Frontal cortex (tissue), 4 donors: Measurements from ENCODE around the gene AFF1. TPM values are rescaled to one million over a fixed set of nuclear protein-coding genes. Genes with fewer than 3 reads are reported as not detected.

Experiments
- DNase-seq, 2 donors: peaks; one replicate each; pipeline ENCODE4 v3.0.0; 2012; ENCODE audit warnings: low spot score in 2 of 2
- FAIRE-seq: peaks from 2 replicates; lab custom pipeline; 2012; peaks lifted over from hg19 to GRCh38; lab: Jason Lieb, UNC
- total RNA-seq: library from RNA; depleted of rRNA; stranded (reverse); fragments of >200 nt; gene quantifications from one replicate; pipeline ENCODE4 v1.2.3, GENCODE V29; 2014
- donor health status: control.
- donor health status: control.
- donor health status: control.

The AFF1 gene, protein sequence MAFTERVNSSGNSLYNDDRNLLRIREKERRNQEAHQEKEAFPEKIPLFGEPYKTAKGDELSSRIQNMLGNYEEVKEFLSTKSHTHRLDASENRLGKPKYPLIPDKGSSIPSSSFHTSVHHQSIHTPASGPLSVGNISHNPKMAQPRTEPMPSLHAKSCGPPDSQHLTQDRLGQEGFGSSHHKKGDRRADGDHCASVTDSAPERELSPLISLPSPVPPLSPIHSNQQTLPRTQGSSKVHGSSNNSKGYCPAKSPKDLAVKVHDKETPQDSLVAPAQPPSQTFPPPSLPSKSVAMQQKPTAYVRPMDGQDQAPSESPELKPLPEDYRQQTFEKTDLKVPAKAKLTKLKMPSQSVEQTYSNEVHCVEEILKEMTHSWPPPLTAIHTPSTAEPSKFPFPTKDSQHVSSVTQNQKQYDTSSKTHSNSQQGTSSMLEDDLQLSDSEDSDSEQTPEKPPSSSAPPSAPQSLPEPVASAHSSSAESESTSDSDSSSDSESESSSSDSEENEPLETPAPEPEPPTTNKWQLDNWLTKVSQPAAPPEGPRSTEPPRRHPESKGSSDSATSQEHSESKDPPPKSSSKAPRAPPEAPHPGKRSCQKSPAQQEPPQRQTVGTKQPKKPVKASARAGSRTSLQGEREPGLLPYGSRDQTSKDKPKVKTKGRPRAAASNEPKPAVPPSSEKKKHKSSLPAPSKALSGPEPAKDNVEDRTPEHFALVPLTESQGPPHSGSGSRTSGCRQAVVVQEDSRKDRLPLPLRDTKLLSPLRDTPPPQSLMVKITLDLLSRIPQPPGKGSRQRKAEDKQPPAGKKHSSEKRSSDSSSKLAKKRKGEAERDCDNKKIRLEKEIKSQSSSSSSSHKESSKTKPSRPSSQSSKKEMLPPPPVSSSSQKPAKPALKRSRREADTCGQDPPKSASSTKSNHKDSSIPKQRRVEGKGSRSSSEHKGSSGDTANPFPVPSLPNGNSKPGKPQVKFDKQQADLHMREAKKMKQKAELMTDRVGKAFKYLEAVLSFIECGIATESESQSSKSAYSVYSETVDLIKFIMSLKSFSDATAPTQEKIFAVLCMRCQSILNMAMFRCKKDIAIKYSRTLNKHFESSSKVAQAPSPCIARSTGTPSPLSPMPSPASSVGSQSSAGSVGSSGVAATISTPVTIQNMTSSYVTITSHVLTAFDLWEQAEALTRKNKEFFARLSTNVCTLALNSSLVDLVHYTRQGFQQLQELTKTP
- total RNA-seq, result 2.9 TPM

DNA sequence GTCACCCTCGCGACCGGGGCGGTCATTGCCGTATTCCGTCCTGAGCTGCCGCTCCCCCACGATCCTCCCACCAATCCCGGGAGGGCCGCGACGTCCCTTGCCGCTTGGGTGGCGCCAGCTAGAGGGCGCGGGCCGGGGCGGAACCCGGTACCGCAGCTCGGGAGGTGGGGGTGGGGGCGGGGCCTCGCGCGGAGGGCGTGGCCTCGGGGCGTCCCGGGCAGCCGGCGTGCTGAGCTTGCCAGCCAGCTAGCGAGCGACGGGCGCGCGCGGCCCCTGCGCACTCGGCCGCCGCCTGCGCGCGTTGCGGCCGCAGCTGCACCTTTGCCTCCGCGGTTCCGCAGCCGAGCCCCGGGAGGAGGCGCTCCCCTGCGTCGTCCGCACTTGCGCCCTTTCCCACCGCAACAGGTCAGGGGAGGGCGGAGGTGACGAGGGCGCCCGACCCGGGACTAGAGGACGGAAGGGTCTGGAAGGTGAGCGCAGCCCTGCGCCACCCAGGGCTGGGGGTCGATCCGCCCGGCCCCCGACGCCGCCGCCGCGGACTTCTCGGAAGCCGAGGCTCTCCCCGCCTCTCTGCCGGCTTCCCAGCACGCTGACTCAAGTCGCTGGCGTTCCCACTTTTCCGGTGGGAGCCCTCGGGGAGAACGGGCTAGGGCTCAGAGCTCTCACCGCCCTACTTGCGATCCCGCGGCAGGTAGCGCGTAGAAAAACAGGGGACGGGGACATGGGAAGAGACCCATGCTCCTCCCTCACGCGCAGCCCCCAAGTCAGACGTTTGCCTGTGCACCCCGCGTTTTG lies at the start of gene AFF1:
TSS of gene AFF1 (plus strand) at position 241 of the 795 bp plus-strand sequence. CDS start 13,523 bp downstream, outside the sequence.
- peak; percentile 95 to 96 for DNase-seq
- no peak for FAIRE-seq

DNA sequence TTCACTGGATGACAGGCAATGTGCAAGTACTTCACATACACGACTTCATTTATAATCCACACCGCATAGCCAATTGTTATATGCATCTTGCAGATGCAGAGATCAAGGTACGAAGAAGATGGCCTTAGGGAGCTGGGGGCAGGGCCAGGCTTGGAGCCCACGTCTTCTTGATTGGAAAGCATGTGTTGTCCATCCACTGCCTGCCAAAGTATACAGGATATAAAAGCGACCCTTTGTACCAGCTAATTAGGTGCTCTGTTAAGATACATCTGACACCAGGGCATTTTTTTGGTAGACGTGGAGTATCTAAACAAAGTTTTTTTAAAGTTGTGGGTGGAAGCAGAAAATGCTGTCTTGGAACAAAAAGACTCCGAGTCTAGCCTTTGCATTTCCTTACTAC lies 44.0 kb upstream of the AFF1 start:
- FAIRE-seq, result no peak

DNA sequence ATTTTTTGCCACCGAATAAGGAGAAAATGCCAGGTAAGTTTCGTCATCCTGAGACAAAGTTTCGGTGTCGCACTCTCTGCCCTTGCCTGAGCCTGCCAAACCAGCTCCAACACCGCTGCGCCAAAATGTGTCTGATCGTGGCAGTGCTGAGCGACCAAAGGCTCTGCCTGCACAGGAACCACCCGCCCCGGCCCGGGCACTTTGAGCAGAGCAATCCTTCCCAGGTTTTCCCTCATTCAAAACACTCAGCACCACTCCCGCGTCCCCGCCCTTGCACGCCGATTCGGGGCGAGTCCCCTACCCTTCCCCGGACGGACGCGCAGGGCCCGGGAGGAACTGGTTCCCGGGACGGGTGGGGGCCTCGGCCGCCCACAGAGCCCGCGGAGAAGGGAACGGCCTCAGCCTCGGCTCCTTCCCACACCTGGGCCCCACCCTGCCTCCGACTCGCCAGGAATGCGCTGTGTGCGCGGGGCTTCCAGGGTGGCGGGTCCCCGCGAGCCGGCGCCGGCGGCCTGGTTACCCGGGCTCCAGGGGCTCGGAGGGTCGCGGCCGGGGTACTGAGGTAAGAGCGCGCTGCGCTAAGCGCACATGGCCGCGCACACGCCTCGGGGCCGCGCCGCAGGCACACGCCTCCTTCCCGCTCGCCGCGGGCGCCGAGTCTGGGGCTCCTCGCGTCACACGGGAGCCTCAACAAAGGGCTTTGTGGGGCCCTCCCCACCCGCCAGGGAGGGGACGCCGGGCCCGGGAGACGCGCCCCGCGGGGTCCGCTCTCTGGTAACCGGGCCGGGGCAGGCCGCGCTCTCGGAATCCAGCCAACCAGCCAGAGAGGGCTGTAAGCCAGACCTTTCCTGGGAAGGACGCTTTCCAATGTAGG lies 42.8 kb upstream of the AFF1 start, which contains the start of gene C4orf36:
TSS of gene C4orf36 (minus strand) at position 661 of the 874 bp plus-strand sequence. CDS start 902 bp downstream, outside the sequence.
- DNase-seq, result peak; percentile 63 to 68
- FAIRE-seq, result no peak

More for the DNA sequence above, 44.0 kb upstream of the AFF1 start:
- no peak for DNase-seq

DNA sequence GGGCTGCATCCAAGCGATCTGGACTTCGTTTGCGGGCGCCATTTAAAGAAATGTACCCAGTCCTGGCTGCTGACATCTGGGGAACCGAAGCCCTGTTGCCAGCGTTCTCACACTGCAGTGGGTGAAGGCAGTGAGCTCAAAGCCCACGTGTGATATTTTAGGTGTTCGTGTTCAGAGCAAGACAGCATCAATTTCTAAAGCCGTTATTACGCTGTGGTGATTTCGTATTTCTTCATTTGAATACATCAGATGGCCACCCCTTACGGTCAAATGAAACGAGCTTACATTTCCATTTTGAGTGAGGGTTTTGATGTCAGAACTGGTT lies 42.2 kb upstream of the AFF1 start:
- DNase-seq (no peak), FAIRE-seq (no peak)

DNA sequence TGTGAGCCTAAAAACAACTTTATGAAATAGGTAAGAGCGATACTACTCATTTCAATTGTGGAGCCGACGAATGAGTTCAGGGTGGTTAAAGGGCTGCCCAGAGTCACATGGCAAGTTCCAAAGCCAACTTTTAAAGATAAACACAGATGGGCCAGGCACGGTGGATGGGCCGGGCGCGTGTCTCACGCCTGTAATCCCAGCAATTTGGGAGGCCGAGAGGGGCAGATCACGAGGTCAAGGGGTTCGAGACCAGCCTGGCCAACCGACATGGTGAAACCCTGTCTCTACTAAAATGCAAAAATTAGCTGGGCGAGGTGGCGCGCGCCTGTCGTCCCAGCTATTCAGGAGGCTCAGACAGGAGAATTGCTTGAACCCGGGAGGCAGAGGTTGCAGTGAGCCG lies 41.7 kb upstream of the AFF1 start:
- FAIRE-seq (no peak), DNase-seq (no peak)

DNA sequence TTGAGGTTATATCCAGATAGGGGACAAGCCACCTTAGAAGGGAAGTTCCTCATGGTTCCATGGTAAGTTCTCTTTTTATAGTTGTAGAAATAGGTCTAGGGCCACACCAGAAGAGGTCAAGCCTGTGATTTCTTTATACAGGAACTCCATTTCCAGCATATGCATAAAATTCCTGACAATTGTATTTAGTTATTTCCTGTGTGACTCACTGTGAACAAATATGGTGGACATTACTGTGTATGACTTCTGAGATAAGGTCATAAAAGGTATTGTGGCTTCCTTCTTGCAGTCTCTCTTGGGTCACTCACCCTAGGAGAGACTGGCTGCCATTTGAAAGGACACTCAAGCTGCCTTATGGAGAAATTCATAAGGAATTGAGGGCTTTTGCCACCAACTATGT lies 40.4 kb upstream of the AFF1 start:
- no peak for FAIRE-seq
- DNase-seq, result no peak

DNA sequence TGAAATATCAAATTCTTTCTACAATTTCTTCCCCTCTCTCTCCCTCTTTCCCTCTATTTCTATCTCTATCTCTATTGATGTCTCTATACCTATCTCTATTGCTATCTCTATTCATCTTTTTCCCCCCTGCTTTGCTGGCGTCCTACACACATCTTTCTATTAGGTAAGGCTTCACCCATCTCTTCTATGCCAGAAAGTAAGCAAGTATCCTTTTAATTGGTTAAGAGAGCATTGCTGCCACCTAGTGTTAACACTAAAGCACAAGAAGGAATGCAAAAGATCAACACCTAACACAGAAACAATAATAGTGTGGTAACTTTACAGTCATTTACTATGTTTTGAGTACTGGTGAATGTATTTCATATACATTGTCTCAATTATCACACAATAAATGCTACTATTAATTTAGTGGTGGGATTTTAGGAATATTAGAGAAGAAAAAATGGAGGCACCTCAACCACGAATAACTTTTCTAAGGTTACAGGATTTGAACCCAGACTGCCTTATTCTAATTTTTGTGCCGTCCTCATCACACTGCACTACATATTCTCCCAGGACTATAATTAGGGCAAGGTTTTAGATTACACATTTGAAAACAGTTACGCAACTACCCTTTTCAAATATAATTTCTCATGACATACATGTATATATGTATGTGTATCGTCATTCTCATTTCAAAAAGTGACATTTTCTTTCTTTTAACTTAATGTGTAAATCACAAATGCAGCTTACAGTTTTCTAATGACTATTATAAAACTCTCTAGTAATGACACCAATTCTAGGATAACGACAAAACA lies 38.9 kb upstream of the AFF1 start:
- peak; percentile 93 for FAIRE-seq
- peak; percentile 42 to 53 for DNase-seq

DNA sequence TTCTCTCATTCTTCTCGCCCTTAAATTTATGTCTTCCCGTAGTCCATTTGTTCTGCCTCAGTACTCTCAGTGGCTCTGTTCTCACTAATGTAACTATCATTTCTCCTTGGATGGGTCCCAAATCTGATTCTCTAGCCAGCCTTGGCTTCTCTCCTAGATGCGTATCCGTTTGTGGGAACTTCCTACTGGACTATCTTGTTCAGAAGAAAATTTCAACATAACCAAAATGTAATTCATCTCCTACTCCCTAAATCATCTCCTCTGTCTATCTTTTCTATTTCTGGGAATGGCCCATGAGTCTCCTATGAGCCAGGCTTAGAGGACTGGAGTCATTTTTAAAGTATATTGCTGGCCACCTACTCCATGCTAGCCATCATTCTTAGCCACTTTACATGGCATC lies 38.2 kb upstream of the AFF1 start:
- FAIRE-seq, result no peak
- no peak for DNase-seq

DNA sequence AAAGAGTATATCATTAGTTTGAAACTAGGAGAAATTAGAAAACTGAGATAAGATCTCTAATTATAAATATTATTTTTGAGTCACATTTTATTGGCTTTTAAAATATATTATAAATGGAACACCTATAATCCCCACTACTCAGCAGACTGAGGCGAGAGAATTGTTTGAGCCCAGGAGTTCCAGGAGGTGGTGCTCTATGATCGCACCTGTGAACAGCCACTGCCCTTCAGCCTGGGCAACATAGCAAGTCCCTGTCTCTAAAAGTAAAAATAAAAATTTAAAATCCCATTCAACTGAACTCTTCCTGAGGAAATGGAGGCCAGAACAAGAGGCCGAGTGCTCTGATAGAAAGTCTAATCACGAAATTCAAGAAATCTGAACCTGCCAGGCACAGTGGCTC lies 36.2 kb upstream of the AFF1 start:
- no peak for DNase-seq
- FAIRE-seq, result no peak

DNA sequence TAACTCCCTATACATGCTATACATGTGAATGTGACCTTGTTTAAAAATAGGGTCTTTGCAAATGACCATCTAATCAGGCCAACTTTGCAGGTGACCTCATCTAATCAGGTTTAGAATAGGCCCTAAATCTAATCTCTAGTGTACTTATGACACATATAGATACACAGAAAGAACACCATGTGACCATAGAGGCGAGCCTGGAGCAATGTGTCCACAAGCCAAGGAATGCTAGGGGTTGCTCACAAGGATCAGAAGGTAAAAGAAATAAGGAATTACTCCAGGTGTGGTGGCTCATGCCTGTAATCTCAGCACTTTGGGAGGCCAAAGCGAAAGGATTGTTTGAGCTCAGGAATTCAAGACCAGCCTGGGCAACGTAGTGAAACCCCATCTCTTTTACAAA lies 32.9 kb upstream of the AFF1 start:
- FAIRE-seq (no peak), DNase-seq (no peak)

DNA sequence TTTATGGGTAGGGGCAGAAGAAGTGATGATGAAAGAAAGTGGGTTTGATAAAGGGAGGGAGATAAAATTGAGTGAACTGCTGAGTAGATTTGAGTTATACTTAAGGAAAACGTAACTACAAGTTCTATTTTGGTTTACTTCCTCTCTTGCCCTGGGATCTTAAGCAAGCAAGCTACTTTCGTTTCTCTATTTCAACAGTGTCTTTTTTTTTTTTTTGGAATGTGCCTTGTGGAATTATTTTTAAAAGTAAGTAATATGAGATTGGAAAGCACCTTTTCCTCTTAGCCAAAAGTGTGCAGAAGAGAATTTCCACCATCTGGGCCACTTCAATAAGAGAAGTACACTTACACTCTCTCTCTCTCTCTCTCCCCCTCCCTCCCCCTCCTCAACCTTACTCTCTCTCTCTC lies 26.6 kb upstream of the AFF1 start:
- DNase-seq, result no peak
- FAIRE-seq, result no peak

DNA sequence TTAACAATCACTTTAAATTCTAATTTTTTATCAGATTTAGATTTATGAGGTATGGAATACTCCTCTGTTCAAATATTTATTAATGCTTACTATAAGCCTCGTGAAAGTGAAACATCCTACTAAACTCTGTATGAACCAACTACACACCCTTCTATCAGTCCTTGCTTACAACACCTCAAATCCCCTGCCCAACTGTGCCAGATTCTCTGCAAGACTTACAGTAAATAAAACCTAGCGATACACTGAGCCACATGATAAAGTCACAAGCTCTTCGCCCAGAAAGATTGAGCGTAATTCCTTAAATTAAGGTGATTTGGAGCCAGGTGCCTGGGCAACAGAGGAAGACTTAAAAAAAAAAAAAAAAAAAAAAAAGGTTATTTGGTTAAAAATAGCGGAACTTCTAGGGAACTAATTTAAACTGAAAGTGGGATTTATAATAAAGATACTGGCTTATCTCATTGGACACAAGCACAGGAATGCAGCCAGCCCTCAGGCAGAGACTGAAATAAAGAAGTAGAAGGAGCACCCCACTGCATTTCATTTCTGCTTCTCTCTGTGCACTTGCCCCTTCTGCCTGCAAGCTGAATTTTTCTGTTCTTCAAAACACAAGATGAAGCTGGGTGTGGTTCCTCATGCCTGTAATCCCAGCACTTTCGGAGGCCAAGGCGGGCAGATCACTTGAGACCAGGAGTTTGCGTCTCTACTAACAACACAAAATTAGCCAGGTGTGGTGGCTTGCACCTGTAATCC lies 25.1 kb upstream of the AFF1 start:
- FAIRE-seq, result no peak
- no peak for DNase-seq

DNA sequence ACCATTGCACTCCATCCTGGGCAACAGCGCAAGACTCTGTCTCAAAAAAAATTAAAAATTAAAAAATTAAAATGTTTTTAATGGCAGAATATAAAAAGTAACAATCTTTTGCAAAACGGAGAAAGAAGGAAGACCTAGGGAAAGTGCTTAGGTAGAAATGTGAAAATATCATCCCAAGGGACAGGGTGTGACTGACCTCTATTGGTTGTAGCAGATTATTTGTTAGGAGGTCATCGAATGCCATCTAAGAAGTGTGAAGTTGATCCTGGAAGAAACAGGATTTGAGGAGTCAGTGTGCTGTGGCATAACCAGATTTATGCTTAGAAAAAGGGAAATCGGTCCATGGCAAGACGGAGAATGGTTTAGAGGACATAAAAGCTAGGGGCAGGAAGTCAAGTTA lies 24.4 kb upstream of the AFF1 start:
- DNase-seq, result no peak
- no peak for FAIRE-seq

DNA sequence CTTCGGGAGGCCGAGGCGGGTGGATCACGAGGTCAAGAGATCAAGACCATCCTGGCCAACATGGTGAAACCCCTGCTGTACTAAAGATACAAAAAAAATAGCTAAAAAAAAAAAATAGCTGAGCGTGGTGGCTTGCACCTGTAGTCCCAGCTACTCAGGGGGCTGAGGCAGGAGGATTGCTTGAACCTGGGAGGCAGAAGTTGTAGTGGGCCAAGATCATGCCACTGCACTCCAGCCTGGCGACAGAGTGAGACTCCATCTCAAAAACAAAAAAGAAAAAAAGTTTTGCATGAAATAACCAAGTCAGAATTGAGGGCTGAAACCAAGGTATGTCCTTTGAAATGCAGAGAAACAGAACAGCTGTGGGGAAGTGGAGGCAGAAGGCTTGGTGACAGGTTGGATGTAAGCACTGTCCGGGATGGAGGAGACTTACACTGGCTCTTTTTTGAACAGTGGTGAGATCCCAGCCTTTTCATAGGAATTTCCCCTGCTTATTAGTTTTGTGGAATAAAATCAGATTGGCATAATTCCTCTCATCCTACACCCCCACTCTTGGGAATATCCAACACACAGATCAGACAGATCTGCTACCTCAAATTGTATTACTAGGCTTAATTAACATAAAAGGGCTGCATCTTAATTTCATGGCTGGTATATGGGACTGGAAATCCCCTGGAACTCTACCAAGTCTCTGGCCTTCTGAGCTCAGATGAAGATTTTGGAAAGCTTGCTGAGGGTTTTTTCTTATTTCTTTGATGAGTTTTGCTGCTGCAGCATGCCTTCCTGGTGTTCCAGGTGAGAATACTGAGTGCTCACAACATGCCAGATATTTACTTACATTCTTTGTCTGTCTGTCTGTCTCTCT lies 23.8 kb upstream of the AFF1 start:
- DNase-seq, result no peak

DNA sequence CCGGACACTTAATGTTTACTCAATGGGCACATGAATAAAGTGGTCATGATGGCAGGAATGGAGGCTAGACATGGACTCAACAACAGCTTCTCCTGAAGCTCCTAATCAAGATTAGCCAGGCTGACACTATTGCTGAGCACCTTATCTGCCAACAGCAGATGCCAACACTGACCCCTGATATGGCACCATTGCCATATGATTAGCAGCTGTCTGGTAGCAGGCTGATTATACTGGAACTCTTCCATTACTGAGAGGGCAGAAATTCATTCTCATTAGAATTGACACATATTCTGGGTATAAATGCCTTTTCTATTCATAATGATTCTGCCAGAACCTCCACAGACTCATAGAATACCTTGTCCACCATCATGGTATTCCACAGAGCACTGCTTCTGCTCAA lies 18.4 kb upstream of the AFF1 start:
- DNase-seq (no peak), FAIRE-seq (no peak)

More for the DNA sequence above, 23.8 kb upstream of the AFF1 start:
- no peak for FAIRE-seq
